ENCODE results near the gene HLA-A. TPM values are rescaled to one million over a fixed set of nuclear protein-coding genes. Genes with fewer than 3 reads are reported as not detected.

Gene HLA-A
- total RNA-seq, 1 experiment from 2014 or later = 451 TPM

DNA sequence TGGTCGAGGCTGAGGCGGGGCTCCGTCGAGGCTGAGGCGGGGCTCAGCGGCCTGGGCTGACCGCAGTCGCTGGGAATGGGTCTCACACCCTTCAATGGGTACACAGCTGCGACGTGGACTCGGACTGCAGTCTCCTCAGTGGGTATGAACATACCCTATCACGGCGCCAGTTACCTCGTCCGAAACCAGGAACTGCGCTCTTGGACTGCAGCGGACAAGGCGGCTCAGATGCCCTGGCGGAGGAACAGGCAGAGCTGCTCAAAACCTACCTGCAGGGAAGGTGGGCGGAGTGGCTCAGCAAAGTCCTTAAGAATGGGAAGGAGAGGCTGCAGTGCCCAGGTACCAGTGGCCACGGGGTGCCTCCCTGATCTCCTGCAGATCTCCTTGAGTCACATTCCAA is 14.2 kb downstream of the HLA-A start:
- H3K27ac Mint-ChIP-seq (ENCODE audit: unreplicated experiment) = no peak overlapping the region
- no peaks in the 10 kb centered on the region for H3K36me3 Mint-ChIP-seq (ENCODE audit: insufficient read depth, unreplicated experiment)
- BruUV-seq (replicated peaks) = no TSS peak
- no peaks in the 10 kb centered on the region for H3K4me1 Mint-ChIP-seq (ENCODE audit: low read depth, unreplicated experiment)
- TF ChIP-seq, protein P1, sequence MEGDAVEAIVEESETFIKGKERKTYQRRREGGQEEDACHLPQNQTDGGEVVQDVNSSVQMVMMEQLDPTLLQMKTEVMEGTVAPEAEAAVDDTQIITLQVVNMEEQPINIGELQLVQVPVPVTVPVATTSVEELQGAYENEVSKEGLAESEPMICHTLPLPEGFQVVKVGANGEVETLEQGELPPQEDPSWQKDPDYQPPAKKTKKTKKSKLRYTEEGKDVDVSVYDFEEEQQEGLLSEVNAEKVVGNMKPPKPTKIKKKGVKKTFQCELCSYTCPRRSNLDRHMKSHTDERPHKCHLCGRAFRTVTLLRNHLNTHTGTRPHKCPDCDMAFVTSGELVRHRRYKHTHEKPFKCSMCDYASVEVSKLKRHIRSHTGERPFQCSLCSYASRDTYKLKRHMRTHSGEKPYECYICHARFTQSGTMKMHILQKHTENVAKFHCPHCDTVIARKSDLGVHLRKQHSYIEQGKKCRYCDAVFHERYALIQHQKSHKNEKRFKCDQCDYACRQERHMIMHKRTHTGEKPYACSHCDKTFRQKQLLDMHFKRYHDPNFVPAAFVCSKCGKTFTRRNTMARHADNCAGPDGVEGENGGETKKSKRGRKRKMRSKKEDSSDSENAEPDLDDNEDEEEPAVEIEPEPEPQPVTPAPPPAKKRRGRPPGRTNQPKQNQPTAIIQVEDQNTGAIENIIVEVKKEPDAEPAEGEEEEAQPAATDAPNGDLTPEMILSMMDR (IDR thresholded peaks at IDR 0.05; ENCODE audit: unreplicated experiment) = no peak
- H3K4me3 Mint-ChIP-seq (ENCODE audit: low read depth, unreplicated experiment) = no peak overlapping the region
- DNase-seq = no peak
- intact Hi-C loops (cut with micrococcal nuclease; ENCODE audit: unreplicated experiment) = no loop called here
- no peaks in the 10 kb centered on the region for H3K27me3 Mint-ChIP-seq (ENCODE audit: unreplicated experiment)
- H3K9me3 Mint-ChIP-seq (ENCODE audit: low read depth, unreplicated experiment) = peaks cover 4% of the 10 kb centered on the region
- CTCF ChIA-PET = no interaction called here

DNA sequence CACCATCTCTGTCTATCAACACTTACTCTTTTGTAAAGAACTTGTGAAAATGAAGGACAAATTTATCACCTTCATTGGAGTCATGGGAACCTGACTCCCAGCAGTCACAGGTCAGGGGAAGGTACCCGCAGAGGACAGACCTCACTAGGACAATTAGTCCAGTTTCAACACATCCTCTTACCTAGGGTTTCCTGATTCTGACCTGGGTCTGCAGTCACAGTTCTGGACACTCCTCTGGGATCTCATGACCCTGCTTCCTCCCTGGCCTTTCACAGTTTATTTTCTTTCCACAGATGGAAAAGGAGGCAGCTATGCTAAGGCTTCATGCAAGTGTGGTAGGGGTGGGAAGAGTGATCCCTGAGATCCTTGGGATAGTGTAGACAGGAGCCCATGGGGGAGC is 15.7 kb downstream of the HLA-A start:
- BruUV-seq (replicated peaks) = no TSS peak
- H3K27me3 Mint-ChIP-seq (ENCODE audit: unreplicated experiment) = no peaks in the 10 kb centered on the region
- DNase-seq = no peak
- no peaks in the 10 kb centered on the region for H3K36me3 Mint-ChIP-seq (ENCODE audit: insufficient read depth, unreplicated experiment)
- no peaks in the 10 kb centered on the region for H3K4me1 Mint-ChIP-seq (ENCODE audit: low read depth, unreplicated experiment)
- intact Hi-C loops (cut with micrococcal nuclease; ENCODE audit: unreplicated experiment) = no loop called here
- no peak overlapping the region for H3K4me3 Mint-ChIP-seq (ENCODE audit: low read depth, unreplicated experiment)
- CTCF ChIA-PET = no interaction called here
- TF ChIP-seq, protein P1 (IDR thresholded peaks at IDR 0.05; ENCODE audit: unreplicated experiment) = no peak
- no peak overlapping the region for H3K27ac Mint-ChIP-seq (ENCODE audit: unreplicated experiment)
- peaks cover 4% of the 10 kb centered on the region for H3K9me3 Mint-ChIP-seq (ENCODE audit: low read depth, unreplicated experiment)

DNA sequence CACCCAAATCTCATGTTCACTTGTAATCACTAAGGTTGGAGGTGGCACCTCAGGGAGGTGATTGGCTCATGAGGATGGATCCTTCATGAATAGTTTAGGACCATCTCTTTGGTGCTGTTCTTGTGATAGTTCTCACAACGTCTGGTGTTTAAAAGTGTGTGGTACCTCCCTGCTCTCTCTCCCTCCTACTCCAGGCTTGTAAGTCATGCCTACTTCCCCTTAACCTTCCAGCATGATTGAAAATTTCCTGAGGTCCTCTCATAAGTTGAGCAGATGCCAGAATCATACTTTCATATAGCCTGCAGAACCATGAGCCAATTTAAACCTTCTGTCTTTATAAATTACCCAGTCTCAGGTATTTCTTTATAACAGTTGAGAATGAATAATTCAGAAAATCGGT is 16.6 kb downstream of the HLA-A start:
- Mint-ChIP-seq H3K27me3 (ENCODE audit: unreplicated experiment) (no peaks in the 10 kb centered on the region), H3K27ac (ENCODE audit: unreplicated experiment) (no peak overlapping the region), H3K4me1 (ENCODE audit: low read depth, unreplicated experiment) (no peaks in the 10 kb centered on the region), H3K4me3 (ENCODE audit: low read depth, unreplicated experiment) (no peak overlapping the region), H3K36me3 (ENCODE audit: insufficient read depth, unreplicated experiment) (no peaks in the 10 kb centered on the region), H3K9me3 (ENCODE audit: low read depth, unreplicated experiment) (peaks cover 4% of the 10 kb centered on the region)
- intact Hi-C loops (cut with micrococcal nuclease; ENCODE audit: unreplicated experiment) = no loop called here
- TF ChIP-seq, protein P1 (IDR thresholded peaks at IDR 0.05; ENCODE audit: unreplicated experiment) = no peak
- BruUV-seq (replicated peaks) = no TSS peak
- CTCF ChIA-PET = no interaction called here
- no peak for DNase-seq

DNA sequence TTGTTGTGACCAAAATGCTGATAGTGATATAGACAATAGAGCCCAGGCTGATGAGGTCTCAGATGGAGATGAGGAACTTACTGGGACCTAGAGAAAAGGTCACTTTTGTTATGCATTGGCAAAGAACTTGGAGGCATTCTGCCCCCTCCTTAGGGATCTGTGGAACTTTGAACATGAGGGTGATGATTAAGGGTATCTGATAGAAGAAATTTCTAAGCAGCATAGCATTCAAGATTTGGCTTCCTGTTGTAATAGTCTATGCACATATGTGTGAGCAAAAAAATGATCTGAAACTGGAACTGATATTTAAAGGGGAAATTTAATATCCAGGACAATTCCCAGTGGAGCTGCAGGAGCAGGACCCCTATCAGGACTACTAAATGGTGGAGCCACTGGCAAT is 17.1 kb downstream of the HLA-A start:
- CTCF ChIA-PET = no interaction called here
- peaks cover 4% of the 10 kb centered on the region for H3K9me3 Mint-ChIP-seq (ENCODE audit: low read depth, unreplicated experiment)
- TF ChIP-seq, protein P1 (IDR thresholded peaks at IDR 0.05; ENCODE audit: unreplicated experiment) = no peak
- intact Hi-C loops (cut with micrococcal nuclease; ENCODE audit: unreplicated experiment) = no loop called here
- DNase-seq = no peak
- H3K36me3 Mint-ChIP-seq (ENCODE audit: insufficient read depth, unreplicated experiment) = no peaks in the 10 kb centered on the region
- peaks cover 2% of the 10 kb centered on the region for H3K4me1 Mint-ChIP-seq (ENCODE audit: low read depth, unreplicated experiment)
- H3K27ac Mint-ChIP-seq (ENCODE audit: unreplicated experiment) = no peak overlapping the region
- H3K27me3 Mint-ChIP-seq (ENCODE audit: unreplicated experiment) = no peaks in the 10 kb centered on the region
- BruUV-seq (replicated peaks) = no TSS peak
- no peak overlapping the region for H3K4me3 Mint-ChIP-seq (ENCODE audit: low read depth, unreplicated experiment)

Measured in Calu3 (cell line).